Aorta (tissue), 5 donors: ENCODE results near the gene FOXA2. TPM values are rescaled to one million over a fixed set of nuclear protein-coding genes. Genes with fewer than 3 reads are reported as not detected.

ENCODE experiments used
- ATAC-seq: fragments of 200-7000 bp; cut with Tn5 transposase; one replicate; pipeline ENCODE4 v1.9.1; 2022; ENCODE audit warnings: moderate library complexity; ENCODE audit not compliant: low FRiP score
- DNase-seq, 2 donors: peaks; one replicate each; pipeline ENCODE4 v3.0.0-alpha.2; 2020
- H3K27ac ChIP-seq, 2 donors: one replicate each; pipeline ENCODE4 v1.5.1; 2013; ENCODE audit warnings: low read length in 2 of 2, mild to moderate bottlenecking in 2 of 2, moderate library complexity in 2 of 2, control low read depth in 1 of 2, inconsistent platforms in 1 of 2, low read depth in 1 of 2
- H3K27me3 ChIP-seq, 2 donors: one replicate each; pipeline ENCODE4 v1.6.1; 2013; ENCODE audit warnings: control low read depth in 1 of 2, low read length in 1 of 2, mild to moderate bottlenecking in 1 of 2, moderate library complexity in 1 of 2; ENCODE audit not compliant: insufficient read depth in 2 of 2, control insufficient read depth in 1 of 2
- H3K36me3 ChIP-seq, 2 donors: one replicate each; pipeline ENCODE4 v1.6.1; 2013; ENCODE audit warnings: control low read depth in 1 of 2, low read length in 1 of 2, mild to moderate bottlenecking in 1 of 2; ENCODE audit not compliant: insufficient read depth in 2 of 2, control insufficient read depth in 1 of 2
- H3K4me1 ChIP-seq, 2 donors: one replicate each; pipeline ENCODE4 v1.6.1; 2013; ENCODE audit warnings: low read length in 2 of 2, control low read depth in 1 of 2, mild to moderate bottlenecking in 1 of 2, moderate library complexity in 1 of 2; ENCODE audit not compliant: insufficient read depth in 2 of 2, control insufficient read depth in 1 of 2
- H3K4me3 ChIP-seq, 2 donors: one replicate each; pipeline ENCODE4 v1.5.1; 2013; ENCODE audit warnings: low read length in 2 of 2, control low read depth in 1 of 2, mild to moderate bottlenecking in 1 of 2
- H3K9me3 ChIP-seq: one replicate; pipeline ENCODE4 v1.6.1; 2013; ENCODE audit warnings: mild to moderate bottlenecking, low read length; ENCODE audit not compliant: control insufficient read depth
- WGBS, 2 donors: extraction: QIAGEN DNeasy Blood & Tissue Kit; methylation state at CpG; one replicate each; pipeline ENCODE4 v1.1.7; 2013; 5-methylcytosine and 5-hydroxymethylcytosine counted together
- intact Hi-C, 2 donors: fragments of 100-400 bp; cut with DNase I; formaldehyde crosslinking; loops; one replicate each; pipeline versions ENCODE4 v1.14.2 to v1.15.0; 2022
- polyA plus RNA-seq, 2 donors: library from polyadenylated mRNA; stranded (reverse); fragments of 200-250 nt; gene quantifications; one replicate each; pipeline ENCODE4 v1.2.3, GENCODE V29; 2013
- total RNA-seq, 2 donors: library from RNA; stranded (reverse); fragmentation: NEBNext Ultra II Directional; extraction: Animal tissue kit (Norgen Biotek cat#: 25700); gene quantifications; one replicate each; pipeline ENCODE4 v1.2.1, GENCODE V29; 2021
- donor health status: healthy with polysubstance abuse.
- donor health status: Bipolar disorder and iron deficiency.
- donor health status: DM: no; HTN: no; CAD: no.
- donor health status: DM: no; HTN: no; CAD: no.
- donor health status: DM: yes; HTN: yes; CAD: no.

Gene FOXA2
- total and polyA plus RNA-seq, 4 donors = 0.88 TPM; not detected in 3

DNA sequence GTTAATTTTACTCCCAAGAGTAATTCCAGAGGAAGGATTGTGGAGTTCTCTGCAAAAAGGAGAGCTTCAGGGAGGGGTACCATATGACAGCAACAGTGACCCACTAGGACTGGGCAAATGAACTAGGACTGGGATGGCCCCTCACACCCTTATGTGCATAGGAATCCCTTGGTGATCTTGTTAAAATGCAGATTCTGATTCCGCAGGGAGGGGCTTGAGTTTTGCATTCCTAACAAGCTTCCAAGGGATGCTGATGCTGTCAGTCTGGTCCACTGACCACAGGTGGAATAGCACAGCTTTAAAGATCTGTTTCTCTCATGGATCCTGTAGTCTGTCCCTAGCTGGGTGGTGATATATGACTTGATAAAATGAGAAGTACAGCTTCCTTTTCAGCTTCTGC, 6.3 kb upstream of the FOXA2 start:
- intact Hi-C loops = no loop called here

DNA sequence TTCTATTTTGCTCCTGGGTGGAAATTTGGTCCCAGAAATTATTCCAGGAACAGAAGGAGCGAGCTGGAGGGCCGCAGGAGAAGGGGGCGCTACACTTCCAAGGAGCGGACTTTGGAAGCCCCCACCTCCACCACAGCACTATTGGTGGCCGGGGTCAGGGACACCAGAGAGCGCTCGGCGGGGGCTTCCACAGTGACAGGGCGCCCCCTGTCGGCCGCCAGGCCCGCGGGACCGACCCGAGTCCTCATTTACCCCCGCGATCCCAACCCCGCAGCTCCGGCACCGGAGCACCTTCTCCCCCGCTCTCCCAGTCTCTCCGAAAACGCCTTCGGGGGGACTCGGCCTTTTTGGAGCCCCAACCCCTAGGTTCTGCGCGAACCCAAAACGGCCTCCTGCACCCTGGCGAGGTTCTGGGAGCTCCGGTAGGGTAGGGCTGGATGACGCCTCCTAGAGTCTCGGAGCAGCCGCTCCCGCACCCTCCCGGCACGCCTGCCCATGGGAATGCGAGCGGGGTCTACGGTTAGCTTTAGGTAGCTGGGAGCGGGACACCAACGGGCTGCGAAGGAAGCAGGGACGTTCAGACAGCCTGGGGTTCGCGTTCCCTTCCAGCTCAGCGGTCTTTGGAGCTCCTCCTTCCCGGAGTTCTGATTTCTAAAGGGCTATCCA, 2.4 kb upstream of the FOXA2 start:
- Histone ChIP-seq H3K9me3 (no peaks in the 10 kb centered on the region), H3K27ac (no peak overlapping the region), H3K36me3 (no peaks in the 10 kb centered on the region), H3K4me1 (no peaks in the 10 kb centered on the region), H3K27me3 (peaks cover 0 to 2% of the 10 kb centered on the region in 2 donors), H3K4me3 (no peak overlapping the region)
- DNase-seq = peak in 1 of 2 donors; percentile 81
- peak; percentile 48 for ATAC-seq
- 4 to 7% methylated on average over 46 to 47 of the region's 47 CpGs for WGBS, 2 donors
- intact Hi-C loops = loop anchor here in 1 of 2 donors (5.0 kb wide), 1 partner anchor 249 kb away; no protein-coding TSS in a partner anchor

More for the DNA sequence above, 6.3 kb upstream of the FOXA2 start:
- 13 to 14% methylated on average over 1 of the region's 1 CpG for WGBS, 2 donors
- H3K27me3 ChIP-seq = peaks cover 0 to 2% of the 10 kb centered on the region in 2 donors
- H3K27ac ChIP-seq = no peak overlapping the region
- no peaks in the 10 kb centered on the region for H3K4me1 ChIP-seq
- ATAC-seq (no peak), DNase-seq (no peak)
- H3K4me3 ChIP-seq = no peak overlapping the region
- H3K9me3 ChIP-seq = no peaks in the 10 kb centered on the region
- H3K36me3 ChIP-seq = no peaks in the 10 kb centered on the region

DNA sequence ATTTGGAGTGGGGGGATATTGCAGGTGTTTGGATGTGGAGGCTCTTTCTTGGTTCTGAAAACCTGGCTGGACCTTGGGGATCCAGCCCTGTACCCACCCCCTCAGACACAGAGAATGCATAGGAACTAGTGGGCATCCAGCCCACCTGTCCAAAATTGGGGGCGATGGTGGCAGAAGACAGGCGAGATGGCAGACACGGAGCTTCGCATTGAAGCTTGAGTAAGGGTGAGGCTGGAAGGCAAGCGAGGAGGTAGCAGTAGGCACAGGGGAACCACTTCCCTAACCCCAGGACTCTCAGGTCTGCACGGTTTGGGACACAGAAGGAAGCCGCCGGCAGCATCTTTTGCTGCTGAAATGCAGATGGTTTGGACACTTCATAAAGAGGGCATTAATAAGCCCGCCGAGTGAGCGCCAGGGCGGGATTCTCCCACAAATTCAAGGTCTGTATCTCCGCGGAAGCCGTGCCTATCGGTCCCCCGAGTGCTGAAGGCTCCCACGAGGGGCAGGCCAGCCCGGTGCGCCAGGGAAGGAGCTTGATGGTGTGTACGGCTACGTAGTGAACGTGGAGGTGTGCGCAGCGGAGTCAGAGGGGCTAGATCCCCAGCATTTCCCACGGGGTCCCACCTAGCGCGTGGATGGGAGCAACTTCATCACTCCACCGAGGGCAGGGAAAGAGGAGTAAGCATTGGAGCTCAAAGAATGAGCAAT, 1.6 kb upstream of the FOXA2 start:
- Histone ChIP-seq H3K27ac (no peak overlapping the region), H3K9me3 (no peaks in the 10 kb centered on the region), H3K4me1 (no peaks in the 10 kb centered on the region), H3K27me3 (peaks cover 0 to 2% of the 10 kb centered on the region in 2 donors), H3K4me3 (no peak overlapping the region), H3K36me3 (no peaks in the 10 kb centered on the region)
- intact Hi-C loops = loop anchor here in 1 of 2 donors (5.0 kb wide), 1 partner anchor 249 kb away; no protein-coding TSS in a partner anchor
- no peak for DNase-seq
- WGBS, 2 donors = 8 to 11% methylated on average over 29 of the region's 29 CpGs
- ATAC-seq = no peak

DNA sequence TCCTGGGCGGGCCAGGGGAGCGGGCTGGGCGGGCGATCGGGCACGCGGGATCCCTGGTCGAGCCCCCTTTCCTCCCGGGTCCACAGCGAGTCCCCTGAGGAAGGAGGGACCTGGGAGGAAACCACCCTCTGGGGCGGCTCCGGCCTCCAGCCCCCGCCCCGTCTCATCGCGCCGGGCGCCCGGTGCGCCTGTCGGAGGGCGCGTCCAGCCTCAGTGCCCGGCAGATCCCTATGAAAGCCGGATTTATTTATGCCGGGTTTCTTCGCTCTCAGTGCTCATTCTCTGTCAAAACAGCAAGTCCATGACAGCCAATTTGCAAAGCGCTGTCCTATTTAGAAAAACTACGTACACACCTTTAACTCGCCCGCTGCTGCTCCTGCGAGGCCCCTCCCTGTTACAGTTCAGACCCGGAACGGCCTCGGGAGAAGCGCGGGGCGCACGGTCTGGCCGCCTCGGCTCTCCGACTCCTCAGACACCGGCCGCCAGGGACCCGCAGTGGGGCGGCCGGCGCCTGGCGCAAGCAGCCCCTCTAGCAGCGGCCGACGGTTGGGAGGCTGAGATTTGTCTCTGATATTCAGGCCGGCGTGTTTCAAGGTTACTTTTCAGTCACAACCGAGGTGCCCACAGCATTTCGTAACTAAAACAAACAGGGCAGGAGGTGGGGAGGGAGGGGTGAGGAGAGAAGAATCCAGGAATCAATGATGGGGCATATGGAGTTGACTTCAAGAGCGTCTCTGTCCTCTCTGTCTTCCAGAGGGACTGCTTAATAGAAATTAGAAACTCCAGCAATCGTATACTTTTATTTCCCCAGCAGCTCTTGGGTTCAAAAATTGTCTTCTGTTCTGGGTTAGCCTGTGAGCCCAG, 782 bp upstream of the FOXA2 start:
- WGBS, 2 donors = 3 to 5% methylated on average over 58 of the region's 58 CpGs
- DNase-seq (no peak), ATAC-seq (no peak)
- Histone ChIP-seq H3K4me1 (no peaks in the 10 kb centered on the region), H3K27me3 (peaks cover 0 to 2% of the 10 kb centered on the region in 2 donors), H3K4me3 (no peak overlapping the region), H3K27ac (no peak overlapping the region), H3K36me3 (no peaks in the 10 kb centered on the region), H3K9me3 (no peaks in the 10 kb centered on the region)
- intact Hi-C loops = loop anchor here in 1 of 2 donors (5.0 kb wide), 1 partner anchor 248 kb away; no protein-coding TSS in a partner anchor

DNA sequence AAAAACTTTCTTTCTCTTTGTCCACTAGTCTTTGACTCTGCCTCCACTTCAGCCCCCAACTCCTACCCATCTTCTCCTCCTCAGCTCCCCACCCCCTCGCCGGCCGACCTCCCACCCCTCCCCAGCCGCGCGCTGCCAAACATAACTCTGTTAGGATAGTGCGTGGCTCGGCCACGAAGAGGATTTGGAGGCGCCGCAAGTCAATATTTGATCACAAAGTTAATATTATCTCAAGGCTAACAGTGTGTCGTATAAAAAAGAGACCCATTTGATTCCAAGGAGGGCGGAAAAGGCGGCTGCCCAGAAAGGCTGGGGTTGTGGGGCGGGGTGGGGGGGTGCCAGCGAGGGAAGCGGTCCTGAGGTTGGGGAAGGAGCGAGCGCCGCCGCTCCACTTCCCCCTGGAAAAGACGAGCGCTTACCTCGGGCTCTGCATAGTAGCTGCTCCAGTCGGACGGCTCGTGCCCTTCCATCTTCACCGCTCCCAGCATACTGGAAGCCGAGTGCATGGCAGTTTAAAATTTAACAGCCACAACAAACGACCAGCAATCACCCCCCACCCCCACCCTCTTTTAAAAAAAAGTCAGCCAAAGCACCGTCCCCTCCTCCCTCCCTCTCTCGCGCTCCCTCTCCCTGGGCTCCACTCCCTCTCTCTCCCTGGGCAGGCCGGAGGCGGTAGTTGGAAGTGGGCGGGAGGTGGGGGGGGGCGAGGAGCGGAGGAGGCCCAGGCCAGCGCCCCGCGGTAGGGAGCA, 425 bp downstream of the FOXA2 start:
- intact Hi-C loops = no loop called here
- ATAC-seq (no peak), DNase-seq (no peak)
- peak overlapping the region in 1 of 2 donors; percentile 2 for H3K4me3 ChIP-seq
- WGBS, 2 donors = 0 to 1% methylated on average over 33 to 41 of the region's 41 CpGs
- no peaks in the 10 kb centered on the region for H3K9me3 ChIP-seq
- no peak overlapping the region for H3K27ac ChIP-seq
- no peaks in the 10 kb centered on the region for H3K4me1 ChIP-seq
- peaks cover 0 to 2% of the 10 kb centered on the region in 2 donors for H3K27me3 ChIP-seq
- no peaks in the 10 kb centered on the region for H3K36me3 ChIP-seq

DNA sequence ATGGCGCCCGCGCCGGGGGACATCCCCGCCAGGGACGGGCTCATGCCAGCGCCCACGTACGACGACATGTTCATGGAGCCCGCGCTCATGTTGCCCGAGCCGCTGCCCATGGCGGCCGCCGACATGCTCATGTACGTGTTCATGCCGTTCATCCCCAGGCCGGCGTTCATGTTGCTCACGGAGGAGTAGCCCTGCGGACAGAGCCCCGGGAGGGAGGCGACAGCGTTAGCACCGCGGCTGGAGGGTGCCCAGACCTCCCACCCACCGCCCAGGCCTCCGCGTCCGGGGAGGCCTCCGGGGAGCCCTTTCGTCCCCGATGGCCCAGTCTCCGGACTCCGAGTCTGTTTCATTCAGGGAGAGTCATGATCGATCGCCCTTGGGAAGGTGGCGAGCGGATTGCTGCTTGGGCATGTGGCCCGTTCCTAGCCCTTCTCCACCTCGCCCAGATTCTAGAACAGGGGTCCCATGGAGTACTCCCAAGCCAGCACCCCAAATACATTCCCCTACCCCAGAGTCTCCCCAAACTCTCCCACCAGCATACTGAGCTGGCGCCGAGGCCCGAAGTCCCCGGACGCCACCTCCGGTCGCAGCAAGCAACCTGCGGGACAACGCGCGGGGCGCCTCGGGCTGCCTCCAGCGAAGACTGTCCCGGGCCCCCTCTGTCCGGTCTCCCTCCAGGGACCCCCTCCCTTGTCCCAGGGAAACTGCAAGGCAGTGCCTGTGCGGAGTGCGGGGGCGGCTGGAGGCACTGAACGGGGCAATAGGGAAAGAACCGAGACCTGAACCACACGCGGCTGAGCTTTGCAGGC, 1.2 kb downstream of the FOXA2 start:
- H3K27me3 ChIP-seq = peaks cover 0 to 2% of the 10 kb centered on the region in 2 donors
- intact Hi-C loops = no loop called here
- no peaks in the 10 kb centered on the region for H3K9me3 ChIP-seq
- no peaks in the 10 kb centered on the region for H3K4me1 ChIP-seq
- DNase-seq (peak in 1 of 2 donors; percentile 72), ATAC-seq (no peak)
- peak overlapping the region in 1 of 2 donors; percentile 2 for H3K4me3 ChIP-seq
- WGBS, 2 donors = 1 to 2% methylated on average over 58 to 66 of the region's 66 CpGs
- H3K27ac ChIP-seq = no peak overlapping the region
- no peaks in the 10 kb centered on the region for H3K36me3 ChIP-seq

DNA sequence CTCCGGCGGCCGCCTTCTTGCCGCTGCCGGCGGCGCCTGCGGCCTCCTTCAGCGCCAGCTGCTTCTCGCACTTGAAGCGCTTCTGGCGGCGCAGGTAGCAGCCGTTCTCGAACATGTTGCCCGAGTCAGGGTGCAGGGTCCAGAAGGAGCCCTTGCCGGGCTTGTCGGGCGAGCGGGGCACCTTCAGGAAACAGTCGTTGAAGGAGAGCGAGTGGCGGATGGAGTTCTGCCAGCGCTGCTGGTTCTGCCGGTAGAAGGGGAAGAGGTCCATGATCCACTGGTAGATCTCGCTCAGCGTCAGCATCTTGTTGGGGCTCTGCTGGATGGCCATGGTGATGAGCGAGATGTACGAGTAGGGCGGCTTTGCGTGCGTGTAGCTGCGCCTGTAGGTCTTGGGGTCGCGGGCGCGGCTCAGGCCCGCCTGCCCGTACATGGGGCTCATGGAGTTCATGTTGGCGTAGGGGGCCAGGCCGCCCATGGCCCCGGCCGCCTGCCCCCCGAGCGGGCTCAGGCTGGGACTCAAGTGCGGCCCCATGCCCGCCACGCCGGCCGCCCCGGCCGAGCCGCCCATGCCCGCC, 1.9 kb downstream of the FOXA2 start:
- H3K4me3 ChIP-seq = no peak overlapping the region

More for the DNA sequence above, 1.9 kb downstream of the FOXA2 start:
- no peaks in the 10 kb centered on the region for H3K4me1 ChIP-seq
- 5 to 6% methylated on average over 51 to 54 of the region's 54 CpGs for WGBS, 2 donors
- H3K27me3 ChIP-seq = peaks cover 0 to 2% of the 10 kb centered on the region in 2 donors
- no peaks in the 10 kb centered on the region for H3K36me3 ChIP-seq
- ATAC-seq = no peak
- no peaks in the 10 kb centered on the region for H3K9me3 ChIP-seq
- intact Hi-C loops = no loop called here
- no peak overlapping the region for H3K27ac ChIP-seq
- no peak for DNase-seq
